ENCODE results near the gene TMPRSS6.

TMPRSS6 gene

GRCh38 chr22:37144180-37144554, 34.7 kb upstream of the TMPRSS6 start:
- no peaks in the 10 kb centered on the region for H3K4me1 ChIP-seq (ENCODE audit: control insufficient read depth in 1 of 2, insufficient read depth in 1 of 2, low read depth in 1 of 2, low read length in 1 of 2)
- no peak overlapping the region for H3K27ac ChIP-seq
- no peaks in the 10 kb centered on the region for H3K27me3 ChIP-seq
- no peak overlapping the region for H3K4me3 ChIP-seq (ENCODE audit: low read depth in 1 of 2, low read length in 1 of 2)
- no peaks in the 10 kb centered on the region for H3K9me3 ChIP-seq
- no peaks in the 10 kb centered on the region for H3K36me3 ChIP-seq
- TF ChIP-seq CTCF (IDR thresholded peaks at IDR 0.05) = no peak

GRCh38 chr22:37141971-37142370, 32.5 kb upstream of the TMPRSS6 start:
- Histone ChIP-seq H3K27me3 (no peaks in the 10 kb centered on the region), H3K27ac (no peak overlapping the region), H3K9me3 (no peaks in the 10 kb centered on the region), H3K4me1 (ENCODE audit: control insufficient read depth in 1 of 2, insufficient read depth in 1 of 2, low read depth in 1 of 2, low read length in 1 of 2) (no peaks in the 10 kb centered on the region), H3K4me3 (ENCODE audit: low read depth in 1 of 2, low read length in 1 of 2) (no peak overlapping the region), H3K36me3 (no peaks in the 10 kb centered on the region)
- TF ChIP-seq CTCF (IDR thresholded peaks at IDR 0.05) = no peak

GRCh38 chr22:37141476-37141875, 32.0 kb upstream of the TMPRSS6 start:
- H3K27ac ChIP-seq = no peak overlapping the region
- H3K36me3 ChIP-seq = no peaks in the 10 kb centered on the region
- TF ChIP-seq CTCF (IDR thresholded peaks at IDR 0.05) = no peak
- no peaks in the 10 kb centered on the region for H3K4me1 ChIP-seq (ENCODE audit: control insufficient read depth in 1 of 2, insufficient read depth in 1 of 2, low read depth in 1 of 2, low read length in 1 of 2)
- H3K4me3 ChIP-seq (ENCODE audit: low read depth in 1 of 2, low read length in 1 of 2) = no peak overlapping the region
- H3K9me3 ChIP-seq = no peaks in the 10 kb centered on the region
- H3K27me3 ChIP-seq = no peaks in the 10 kb centered on the region

GRCh38 chr22:37140686-37141323, 31.3 kb upstream of the TMPRSS6 start:
- Histone ChIP-seq H3K4me1 (ENCODE audit: control insufficient read depth in 1 of 2, insufficient read depth in 1 of 2, low read depth in 1 of 2, low read length in 1 of 2) (no peaks in the 10 kb centered on the region), H3K36me3 (no peaks in the 10 kb centered on the region), H3K9me3 (no peaks in the 10 kb centered on the region), H3K27ac (no peak overlapping the region), H3K4me3 (ENCODE audit: low read depth in 1 of 2, low read length in 1 of 2) (no peak overlapping the region), H3K27me3 (no peaks in the 10 kb centered on the region)
- no peak for TF ChIP-seq CTCF (IDR thresholded peaks at IDR 0.05)

- Histone ChIP-seq H3K4me3 (ENCODE audit: low read depth in 1 of 2, low read length in 1 of 2) (no peak overlapping the region), H3K4me1 (ENCODE audit: control insufficient read depth in 1 of 2, insufficient read depth in 1 of 2, low read depth in 1 of 2, low read length in 1 of 2) (no peaks in the 10 kb centered on the region), H3K27me3 (no peaks in the 10 kb centered on the region), H3K27ac (no peak overlapping the region), H3K36me3 (no peaks in the 10 kb centered on the region), H3K9me3 (no peaks in the 10 kb centered on the region)
- no peak for TF ChIP-seq CTCF (IDR thresholded peaks at IDR 0.05)
Measured at GRCh38 chr22:37139762-37140161, 30.2 kb upstream of the TMPRSS6 start.
